Natural killer cell treated with Interleukin-12 subunit alpha and Interleukin-12 subunit beta and Interleukin-15 and Interleukin-18, amount 100 ng/mL, for 72 hours (primary cell): ENCODE data around the gene CTSA. TPM values are rescaled to one million over a fixed set of nuclear protein-coding genes. Genes with fewer than 3 reads are reported as not detected.
"Not testable (repeated sequence)": the region's sequence is repeated elsewhere in the genome, so short reads cannot be mapped to it uniquely, and the experiment has no call there.

Experiments used
- ATAC-seq, 2 donors: fragments of 150-1000 bp; cut with Tn5 transposase in 1 of 2; sonication (Bioruptor Pico), chemical (Tn5 transposase) in 1 of 2; 2 replicates each; pipeline ENCODE4 v1.10.0; 2021
- DNase-seq: peaks from one replicate; pipeline ENCODE4 v3.0.0; 2022; ENCODE audit warnings: low spot score
- H3K27ac Mint-ChIP-seq, 2 donors: 1 replicate in 1 of 2; 2 replicates in 1 of 2; pipeline ENCODE4 v1.8.0; 2022; ENCODE audit warnings: mixed read lengths in 2 of 2, mild to moderate bottlenecking in 1 of 2, moderate library complexity in 1 of 2
- H3K27me3 Mint-ChIP-seq, 2 donors: 1 replicate in 1 of 2; 2 replicates in 1 of 2; pipeline ENCODE4 v1.8.0; 2022; ENCODE audit warnings: mixed read lengths in 2 of 2
- H3K36me3 Mint-ChIP-seq: one replicate; pipeline ENCODE4 v1.8.0; 2022; ENCODE audit warnings: mixed read lengths
- H3K4me1 Mint-ChIP-seq, 2 donors: 1 replicate in 1 of 2; 2 replicates in 1 of 2; pipeline ENCODE4 v1.8.0; 2022; ENCODE audit warnings: low read depth in 2 of 2, mixed read lengths in 2 of 2, mild to moderate bottlenecking in 1 of 2
- H3K4me3 Mint-ChIP-seq: one replicate; pipeline ENCODE4 v1.8.0; 2022; ENCODE audit warnings: mixed read lengths
- H3K9me3 Mint-ChIP-seq: 2 replicates; pipeline ENCODE4 v1.8.0; 2022; ENCODE audit warnings: mixed read lengths
- total RNA-seq, 2 donors: library from RNA; stranded (reverse); gene quantifications; one replicate each; pipeline ENCODE4 v1.2.3, GENCODE V29; 2022

The CTSA gene
- total RNA-seq, 2 donors from 2014 or later, result 42.2 to 55.6 TPM

- DNase-seq (no peak), ATAC-seq (no peak)
- H3K4me3 Mint-ChIP-seq, result no peak overlapping the region
- no peaks in the 10 kb centered on the region for H3K4me1 Mint-ChIP-seq
- H3K27ac Mint-ChIP-seq, result no peak overlapping the region
- H3K9me3 Mint-ChIP-seq, result no peaks in the 10 kb centered on the region
- no peaks in the 10 kb centered on the region for H3K36me3 Mint-ChIP-seq
- H3K27me3 Mint-ChIP-seq, result peaks cover 10 to 16% of the 10 kb centered on the region in 2 donors
Measured at GRCh38 chr20:45921337-45922189, 30.4 kb downstream of the CTSA start.

GRCh38 chr20:45924391-45925261 is 33.5 kb downstream of the CTSA start:
- H3K4me3 Mint-ChIP-seq, result no peak overlapping the region
- no peaks in the 10 kb centered on the region for H3K9me3 Mint-ChIP-seq
- DNase-seq, result no peak
- H3K27me3 Mint-ChIP-seq, result peaks cover 10 to 14% of the 10 kb centered on the region in 2 donors
- H3K27ac Mint-ChIP-seq, result no peak overlapping the region
- no peaks in the 10 kb centered on the region for H3K36me3 Mint-ChIP-seq
- no peaks in the 10 kb centered on the region for H3K4me1 Mint-ChIP-seq
- no peak for ATAC-seq

- DNase-seq (no peak), ATAC-seq (no peak)
- Mint-ChIP-seq H3K27me3 (peaks cover 10% of the 10 kb centered on the region in 2 donors), H3K4me1 (no peaks in the 10 kb centered on the region), H3K36me3 (no peaks in the 10 kb centered on the region), H3K4me3 (no peak overlapping the region), H3K27ac (no peak overlapping the region), H3K9me3 (no peaks in the 10 kb centered on the region)
Measured at GRCh38 chr20:45925821-45926506, 34.8 kb downstream of the CTSA start.

- H3K27ac Mint-ChIP-seq, result no peak overlapping the region
- DNase-seq, result no peak
- no peak overlapping the region for H3K4me3 Mint-ChIP-seq
- H3K9me3 Mint-ChIP-seq, result no peaks in the 10 kb centered on the region
- peaks cover 4 to 5% of the 10 kb centered on the region in 2 donors for H3K27me3 Mint-ChIP-seq
- H3K4me1 Mint-ChIP-seq, result no peaks in the 10 kb centered on the region
- no peak for ATAC-seq
- no peaks in the 10 kb centered on the region for H3K36me3 Mint-ChIP-seq
Measured at GRCh38 chr20:45926731-45927070, 35.6 kb downstream of the CTSA start.

GRCh38 chr20:45927071-45927878 is 36.1 kb downstream of the CTSA start:
- Mint-ChIP-seq H3K4me3 (no peak overlapping the region), H3K36me3 (no peaks in the 10 kb centered on the region), H3K4me1 (no peaks in the 10 kb centered on the region), H3K9me3 (no peaks in the 10 kb centered on the region), H3K27ac (no peak overlapping the region), H3K27me3 (peaks cover 0 to 3% of the 10 kb centered on the region in 2 donors)
- ATAC-seq, result no peak
- DNase-seq, result no peak

- peaks cover 6 to 13% of the 10 kb centered on the region in 2 donors for H3K4me1 Mint-ChIP-seq
- not testable (repeated sequence) for ATAC-seq, DNase-seq, H3K36me3 Mint-ChIP-seq, H3K9me3 Mint-ChIP-seq, H3K27me3 Mint-ChIP-seq, H3K4me3 Mint-ChIP-seq, H3K27ac Mint-ChIP-seq
Measured at GRCh38 chr20:45931680-45932079, 40.5 kb downstream of the CTSA start.

GRCh38 chr20:45933266-45934045 is 42.3 kb downstream of the CTSA start:
- H3K27ac Mint-ChIP-seq, result peak overlapping the region; percentile 97 to 100
- H3K36me3 Mint-ChIP-seq, result no peaks in the 10 kb centered on the region
- peaks cover 19 to 27% of the 10 kb centered on the region in 2 donors for H3K4me1 Mint-ChIP-seq
- H3K27me3 Mint-ChIP-seq, result no peaks in the 10 kb centered on the region
- DNase-seq (peak; percentile 77), ATAC-seq (peak in 1 of 2 donors; percentile 15)
- no peaks in the 10 kb centered on the region for H3K9me3 Mint-ChIP-seq
- peak overlapping the region; percentile 99 for H3K4me3 Mint-ChIP-seq

- H3K27me3 Mint-ChIP-seq, result no peaks in the 10 kb centered on the region
- peaks cover 22 to 29% of the 10 kb centered on the region in 2 donors for H3K4me1 Mint-ChIP-seq
- ATAC-seq (peak; percentile 21 to 36), DNase-seq (no peak)
- peak overlapping the region; percentile 97 to 100 for H3K27ac Mint-ChIP-seq
- H3K4me3 Mint-ChIP-seq, result peak overlapping the region; percentile 99
- no peaks in the 10 kb centered on the region for H3K9me3 Mint-ChIP-seq
- H3K36me3 Mint-ChIP-seq, result no peaks in the 10 kb centered on the region
Measured at GRCh38 chr20:45934046-45934585, 43.0 kb downstream of the CTSA start.

- peak; percentile 89 to 92 for ATAC-seq
- peak; percentile 98 for DNase-seq
Measured at GRCh38 chr20:45934586-45935415, 43.7 kb downstream of the CTSA start, which contains the start of gene PCIF1. PCIF1 (plus strand) TSS chr20:45934683; CDS start chr20:45939000, 4,317 bp downstream.

GRCh38 chr20:45935416-45936046 is 44.4 kb downstream of the CTSA start:
- DNase-seq (no peak), ATAC-seq (peak; percentile 25 to 48)
- H3K27ac Mint-ChIP-seq, result peak overlapping the region; percentile 97 to 100
- peaks cover 7% of the 10 kb centered on the region for H3K36me3 Mint-ChIP-seq
- H3K9me3 Mint-ChIP-seq, result no peaks in the 10 kb centered on the region
- peak overlapping the region; percentile 99 for H3K4me3 Mint-ChIP-seq
- H3K27me3 Mint-ChIP-seq, result no peaks in the 10 kb centered on the region
- H3K4me1 Mint-ChIP-seq, result peaks cover 25 to 29% of the 10 kb centered on the region in 2 donors

More at GRCh38 chr20:45934586-45935415, 43.7 kb downstream of the CTSA start, which contains the start of gene PCIF1:
- Mint-ChIP-seq H3K27me3 (no peaks in the 10 kb centered on the region), H3K4me1 (peaks cover 25 to 29% of the 10 kb centered on the region in 2 donors), H3K4me3 (peak within 1 kb of the TSS; percentile 99), H3K9me3 (no peaks in the 10 kb centered on the region), H3K27ac (peak within 1 kb of the TSS; percentile 97 to 100), H3K36me3 (peaks cover 6% of the 10 kb centered on the region)

- Mint-ChIP-seq H3K27ac (peak overlapping the region; percentile 37 to 68), H3K36me3 (peaks cover 7% of the 10 kb centered on the region), H3K4me3 (peak overlapping the region; percentile 68), H3K9me3 (no peaks in the 10 kb centered on the region), H3K4me1 (peaks cover 25 to 29% of the 10 kb centered on the region in 2 donors), H3K27me3 (no peaks in the 10 kb centered on the region)
- DNase-seq, result no peak
- ATAC-seq, result no peak
Measured at GRCh38 chr20:45937765-45938164, 46.6 kb downstream of the CTSA start.
